K562 (cell line): ENCODE measurements around the gene CDC42SE2. TPM values are rescaled to one million over a fixed set of nuclear protein-coding genes. Genes with fewer than 3 reads are reported as not detected.

Experiments
- ARID2 ChIP-seq: fragments of 450-650 bp; IDR thresholded peaks from 2 replicates; pipeline ENCODE4 v1.6.1; 2017; ENCODE audit warnings: antibody characterized with exemption, mild to moderate bottlenecking
- ARID4B ChIP-seq: sonication (generic); formaldehyde crosslinking; IDR thresholded peaks from 2 replicates; pipeline ENCODE4 v1.8.0; 2022; ENCODE audit warnings: mild to moderate bottlenecking, missing genetic modification reagents
- ARNT ChIP-seq, 2 experiments: fragments of 450-650 bp; IDR thresholded peaks; 2 replicates each; pipeline ENCODE4 v1.6.1; 2016; ENCODE audit warnings: mild to moderate bottlenecking in 1 of 2
- BCOR ChIP-seq: fragments of 450-650 bp; IDR thresholded peaks from 2 replicates; pipeline ENCODE4 v1.6.1; 2016
- CBFA2T2 ChIP-seq: fragments of 450-650 bp; conservative IDR thresholded peaks from 2 replicates; pipeline ENCODE4 v1.6.1; 2017; ENCODE audit warnings: mild to moderate bottlenecking
- CCNT2 ChIP-seq: IDR thresholded peaks from 2 replicates; pipeline ENCODE4 v1.6.1; 2011; ENCODE audit warnings: borderline replicate concordance, low read depth, mild to moderate bottlenecking, moderate library complexity, mixed read lengths, low read length; ENCODE audit not compliant: insufficient read length; ENCODE audit errors: extremely low read depth
- CREM ChIP-seq: IDR thresholded peaks from 2 replicates; pipeline ENCODE4 v1.6.1; 2014; ENCODE audit warnings: antibody characterized with exemption, low read depth
- DACH1 ChIP-seq: fragments of 450-650 bp; IDR thresholded peaks from 2 replicates; pipeline ENCODE4 v1.6.1; 2018; ENCODE audit not compliant: partially characterized antibody
- GATAD2B ChIP-seq: fragments of 450-650 bp; IDR thresholded peaks from 2 replicates; pipeline ENCODE4 v1.6.1; 2017; ENCODE audit warnings: mild to moderate bottlenecking, borderline replicate concordance
- NR2C1 ChIP-seq, 2 experiments: fragments of 450-650 bp; IDR thresholded peaks; 2 replicates each; pipeline ENCODE4 v1.6.1; 2017; ENCODE audit warnings: mild to moderate bottlenecking in 2 of 2, antibody characterized with exemption in 1 of 2, inconsistent platforms in 1 of 2, missing compliant biosample characterization in 1 of 2, missing genetic modification characterization in 1 of 2
- PTRF ChIP-seq: fragments of 450-650 bp; IDR thresholded peaks from 2 replicates; pipeline ENCODE4 v1.6.1; 2016; ENCODE audit warnings: mild to moderate bottlenecking, missing genetic modification characterization, missing compliant biosample characterization
- RBBP5 ChIP-seq: fragments of 200-600 bp; sonication (generic); IDR thresholded peaks from 2 replicates; pipeline ENCODE4 v1.6.1; 2012; ENCODE audit warnings: borderline replicate concordance, mild to moderate bottlenecking, low read length, control low read depth, inconsistent platforms; ENCODE audit not compliant: insufficient read depth, poor library complexity, severe bottlenecking
- SETDB1 ChIP-seq: IDR thresholded peaks from one replicate; pipeline ENCODE4 v1.6.1; 2012; ENCODE audit warnings: low read length, control low read depth, inconsistent platforms
- SIN3B ChIP-seq: fragments of 450-650 bp; IDR thresholded peaks from 2 replicates; pipeline ENCODE4 v1.6.1; 2017; ENCODE audit warnings: low read depth, mild to moderate bottlenecking, moderate library complexity
- SNRNP70 ChIP-seq: fragments of 200-400 bp; formaldehyde crosslinking; optimal IDR thresholded peaks from 2 replicates; pipeline ENCODE3; 2017; ENCODE audit warnings: low read depth, low read length
- SRF ChIP-seq, 2 experiments: fragments of 250-450, 450-650 bp in 1 of 2; sonication (Bioruptor Pico) in 1 of 2; sonication (generic) in 1 of 2; formaldehyde crosslinking; IDR thresholded peaks; 2 replicates each; pipeline versions ENCODE4 v1.5.0 to v1.5.1; 2020 to 2022; ENCODE audit warnings: mild to moderate bottlenecking in 1 of 2, missing genetic modification reagents in 1 of 2
- ZFP30 ChIP-seq: fragments of 250-450 bp; sonication (Bioruptor Pico); IDR thresholded peaks from 2 replicates; pipeline ENCODE4 v1.8.0; 2022; ENCODE audit warnings: moderate library complexity, mild to moderate bottlenecking, inconsistent platforms, borderline replicate concordance
- ZNF146 ChIP-seq: IDR thresholded peaks from one replicate; pipeline ENCODE4 v1.6.1; 2018; ENCODE audit warnings: missing compliant biosample characterization; ENCODE audit not compliant: unreplicated experiment
- ZNF175 ChIP-seq: fragments of 200-800 bp; sonication (Bioruptor generic); IDR thresholded peaks from 2 replicates; pipeline ENCODE4 v1.6.1; 2016; ENCODE audit warnings: low read depth, mild to moderate bottlenecking, missing genetic modification characterization, missing compliant biosample characterization
- ZNF217 ChIP-seq: sonication (generic); formaldehyde crosslinking; IDR thresholded peaks from 2 replicates; pipeline ENCODE4 v1.8.0; 2022; ENCODE audit warnings: mild to moderate bottlenecking, missing genetic modification reagents
- ZNF589 ChIP-seq: fragments of 200-800 bp; sonication (Bioruptor generic); IDR thresholded peaks from 2 replicates; pipeline ENCODE4 v1.6.1; 2016; ENCODE audit warnings: low read depth, missing genetic modification characterization, missing compliant biosample characterization
- ZNF79 ChIP-seq: fragments of 250-450 bp; sonication (Bioruptor Pico); IDR thresholded peaks from 2 replicates; pipeline ENCODE4 v1.4.0; 2020; ENCODE audit warnings: low read depth, mild to moderate bottlenecking, moderate library complexity
- ZSCAN29 ChIP-seq: fragments of 450-650 bp; IDR thresholded peaks from 2 replicates; pipeline ENCODE4 v1.6.1; 2017
- polyA plus RNA-seq, 8 experiments: library from polyadenylated mRNA; depleted of rRNA in 4 of 8; stranded (reverse) in 5 of 8; unstranded in 3 of 8; fragments of >200 nt; fragmentation: Nextera tagmentation in 2 of 8; fragmentation: Illumina TruSeq in 1 of 8; extraction: Ambion mirVana in 2 of 8; extraction: Trizol in 1 of 8; gene quantifications; 2 replicates each; pipeline versions ENCODE4 v1.2.1 to v1.2.3, GENCODE V29; 2011 to 2014; ENCODE audit warnings: inconsistent platforms in 1 of 8, missing spikeins in 1 of 8
- total RNA-seq, 7 experiments: library from RNA; depleted of rRNA in 6 of 7; stranded (reverse); fragments of >200 nt in 6 of 7; fragmentation: Illumina TruSeq in 2 of 7; extraction: Trizol in 2 of 7; gene quantifications; 2 replicates each; pipeline versions ENCODE4 v1.2.1 to v1.2.3, GENCODE V29; 2011 to 2021; ENCODE audit warnings: low replicate concordance in 1 of 7
- TF ChIP-seq, protein P1 (sequence below): sonication (generic); formaldehyde crosslinking; IDR thresholded peaks from 2 replicates; pipeline ENCODE4 v1.8.1; 2022; ENCODE audit warnings: missing genetic modification reagents

CDC42SE2 gene
- total and polyA plus RNA-seq, 9 of the 15 experiments (the other 6 are each of a cell fraction or from before 2014, with no cell fraction given), result 24.8 to 44.3 (median 32.7) TPM

- TF ChIP-seq BCOR (no peak), ZNF175 (CRISPR knock-in tag) (no peak), ZNF589 (CRISPR knock-in tag) (no peak), SETDB1 (no peak), RBBP5 (peak; percentile 96), ARID4B (CRISPR knock-in tag) (no peak; the same call in 1 of the 2 replicates), SNRNP70 (no peak), GATAD2B (0 out of 2 replicates have a peak, but pooled peaks have one; percentile 3), ZNF79 (CRISPR knock-in tag) (no peak), CREM (peak; percentile 18; the same call in 1 of the 2 replicates), DACH1 (no peak), SIN3B (0 out of 2 replicates have a peak, but pooled peaks have one; percentile 28), PTRF (no peak), SRF (CRISPR knock-in tag; IDR thresholded peaks at IDR 0.05) (no peak), ZNF217 (CRISPR knock-in tag) (no peak), ARNT (IDR thresholded peaks at IDR 0.05) (no peak), ARID2 (no peak), CBFA2T2 (no peak), CCNT2 (peak; percentile 87), NR2C1 (IDR thresholded peaks at IDR 0.05) (no peak), NR2C1 (tag; IDR thresholded peaks at IDR 0.05) (no peak), ZNF146 (CRISPR knock-in tag) (no peak), ZFP30 (no peak), ZSCAN29 (no peak)
- TF ChIP-seq, protein P1, sequence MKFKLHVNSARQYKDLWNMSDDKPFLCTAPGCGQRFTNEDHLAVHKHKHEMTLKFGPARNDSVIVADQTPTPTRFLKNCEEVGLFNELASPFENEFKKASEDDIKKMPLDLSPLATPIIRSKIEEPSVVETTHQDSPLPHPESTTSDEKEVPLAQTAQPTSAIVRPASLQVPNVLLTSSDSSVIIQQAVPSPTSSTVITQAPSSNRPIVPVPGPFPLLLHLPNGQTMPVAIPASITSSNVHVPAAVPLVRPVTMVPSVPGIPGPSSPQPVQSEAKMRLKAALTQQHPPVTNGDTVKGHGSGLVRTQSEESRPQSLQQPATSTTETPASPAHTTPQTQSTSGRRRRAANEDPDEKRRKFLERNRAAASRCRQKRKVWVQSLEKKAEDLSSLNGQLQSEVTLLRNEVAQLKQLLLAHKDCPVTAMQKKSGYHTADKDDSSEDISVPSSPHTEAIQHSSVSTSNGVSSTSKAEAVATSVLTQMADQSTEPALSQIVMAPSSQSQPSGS, result no peak
These were observed at the start of gene CDC42SE2 (continued) for GRCh38 chr5:131263648-131264450.
